NCI-H146 treated with DMSO at 0.1 percent for 48 hours (cell line): ENCODE results near the gene C20orf173.

Experiments
- DNase-seq: peaks from one replicate; lab custom pipeline; 2025; ENCODE audit not compliant: unreplicated experiment; lab: John Stamatoyannopoulos, UW

The C20orf173 gene

DNA sequence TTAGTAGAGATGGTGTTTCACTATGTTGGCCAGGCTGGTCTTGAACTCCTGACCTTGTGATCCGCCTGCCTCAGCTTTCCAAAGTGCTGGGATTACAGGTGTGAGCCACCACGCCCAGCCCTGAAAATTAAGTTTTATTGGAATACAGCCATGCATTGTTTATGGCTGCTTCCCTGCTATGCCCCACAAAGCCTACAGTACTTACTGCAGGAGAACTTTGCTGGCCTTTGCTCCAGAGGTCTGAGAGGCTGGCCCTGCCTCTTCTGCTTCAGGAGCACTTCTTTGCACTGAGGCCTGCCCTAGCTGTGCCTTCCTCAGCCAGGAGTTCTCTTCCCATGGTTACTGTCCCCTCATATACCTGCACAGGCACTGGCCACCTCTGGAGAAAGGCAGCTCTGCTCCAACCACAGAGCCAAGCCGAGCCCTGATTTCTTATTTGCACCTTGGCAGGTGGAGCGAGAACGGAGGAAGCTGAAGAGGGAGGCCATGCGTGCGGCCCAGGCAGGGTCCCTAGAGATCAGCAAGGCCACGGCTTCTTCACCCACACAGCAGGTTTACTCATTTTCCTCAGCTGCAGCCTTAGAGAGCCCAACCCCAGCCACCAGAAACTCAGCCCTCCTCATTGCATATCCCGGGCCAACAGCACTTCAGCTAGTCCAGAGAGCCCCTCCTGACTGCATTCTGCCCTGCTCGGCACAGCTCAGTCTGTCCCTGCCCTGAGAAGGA, 20.8 kb downstream of the C20orf173 start:
- DNase-seq: no peak

DNA sequence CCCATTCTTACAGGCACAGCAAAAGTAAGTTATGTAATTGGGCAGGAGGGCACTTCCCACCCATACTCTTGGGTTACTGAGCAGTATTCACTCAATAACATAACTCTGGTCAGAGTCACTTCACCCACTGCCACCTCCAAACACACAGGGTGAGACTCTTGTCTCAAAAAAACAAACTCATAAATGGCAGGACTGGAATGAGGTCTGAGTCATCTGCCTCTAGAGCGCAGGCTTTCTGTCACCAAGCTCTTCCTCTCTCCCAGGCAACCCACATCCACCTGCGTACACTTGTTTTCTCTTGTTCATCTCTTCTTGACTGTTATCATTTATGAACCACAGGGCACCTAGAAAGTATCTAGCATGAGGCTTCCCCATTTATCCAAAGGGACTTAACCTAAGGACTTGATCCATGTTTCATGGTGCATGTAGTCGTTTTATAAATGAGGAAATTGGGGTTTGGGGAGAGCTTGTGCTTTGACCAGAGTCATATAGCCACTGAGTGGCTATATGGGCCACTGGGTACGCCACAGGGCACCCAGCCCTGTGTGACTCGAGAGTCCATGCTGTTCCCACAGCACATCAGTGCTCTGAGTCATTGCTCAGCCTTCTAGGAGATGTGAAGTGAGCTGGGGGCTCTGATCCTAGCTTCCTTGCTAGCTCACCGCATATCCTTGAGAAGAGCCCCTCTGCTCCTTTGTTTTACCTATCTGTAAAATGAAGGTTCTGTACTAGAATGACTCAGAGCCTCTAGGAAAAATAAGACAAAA, 22.4 kb downstream of the C20orf173 start:
- DNase-seq: no peak

DNA sequence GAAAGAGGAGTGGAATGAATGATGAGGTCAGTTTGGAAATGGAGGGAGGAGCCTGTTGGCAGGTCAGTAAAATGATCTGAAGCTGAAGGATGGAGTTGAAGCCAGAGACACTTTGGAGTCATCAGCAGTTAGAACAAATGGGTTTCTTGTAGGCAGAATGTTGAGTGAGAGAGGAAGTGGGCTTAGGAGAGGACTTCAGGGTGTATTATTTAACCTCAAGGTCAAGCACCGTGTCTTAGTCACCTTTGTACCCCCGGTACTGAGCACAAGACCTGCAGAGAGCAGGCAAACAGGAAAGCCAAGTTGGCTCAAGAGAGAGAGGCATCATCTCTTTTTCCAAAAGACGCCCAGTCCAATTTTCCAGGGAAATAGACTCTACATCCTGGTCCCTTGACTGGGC, 23.3 kb downstream of the C20orf173 start:
- DNase-seq: no peak

DNA sequence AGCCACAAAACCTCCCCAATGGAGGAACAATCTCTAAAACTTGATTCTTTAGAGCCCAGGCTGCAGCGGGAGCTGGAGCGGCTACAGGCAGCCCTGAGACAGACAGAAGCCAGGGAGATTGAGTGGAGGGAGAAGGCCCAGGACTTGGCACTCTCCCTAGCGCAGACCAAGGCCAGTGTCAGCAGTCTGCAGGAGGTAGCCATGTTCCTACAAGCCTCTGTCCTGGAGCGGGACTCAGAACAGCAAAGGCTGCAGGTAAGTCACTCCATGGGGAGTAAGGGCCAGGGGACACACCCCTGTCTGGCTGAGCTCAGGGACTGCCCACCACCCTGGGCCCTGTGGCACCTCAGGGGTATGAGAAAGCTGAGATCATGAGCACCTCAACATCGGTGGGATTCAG, 24.7 kb downstream of the C20orf173 start:
- no peak for DNase-seq

GRCh38 chr20:35503841-35504561, 25.5 kb downstream of the C20orf173 start:
- no peak for DNase-seq

- no peak for DNase-seq
Measured at GRCh38 chr20:35503281-35503680, 26.2 kb downstream of the C20orf173 start.

DNA sequence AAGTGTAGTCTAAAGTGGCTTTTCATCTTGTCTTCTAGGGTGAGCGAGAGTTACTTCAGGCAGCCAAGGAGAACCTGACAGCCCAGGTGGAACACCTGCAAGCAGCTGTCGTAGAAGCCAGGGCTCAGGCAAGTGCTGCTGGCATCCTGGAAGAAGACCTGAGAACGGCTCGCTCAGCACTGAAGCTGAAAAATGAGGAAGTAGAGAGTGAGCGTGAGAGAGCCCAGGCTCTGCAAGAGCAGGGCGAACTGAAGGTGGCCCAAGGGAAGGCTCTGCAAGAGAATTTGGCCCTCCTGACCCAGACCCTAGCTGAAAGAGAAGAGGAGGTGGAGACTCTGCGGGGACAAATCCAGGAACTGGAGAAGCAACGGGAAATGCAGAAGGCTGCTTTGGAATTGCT, 27.1 kb downstream of the C20orf173 start:
- no peak for DNase-seq

DNA sequence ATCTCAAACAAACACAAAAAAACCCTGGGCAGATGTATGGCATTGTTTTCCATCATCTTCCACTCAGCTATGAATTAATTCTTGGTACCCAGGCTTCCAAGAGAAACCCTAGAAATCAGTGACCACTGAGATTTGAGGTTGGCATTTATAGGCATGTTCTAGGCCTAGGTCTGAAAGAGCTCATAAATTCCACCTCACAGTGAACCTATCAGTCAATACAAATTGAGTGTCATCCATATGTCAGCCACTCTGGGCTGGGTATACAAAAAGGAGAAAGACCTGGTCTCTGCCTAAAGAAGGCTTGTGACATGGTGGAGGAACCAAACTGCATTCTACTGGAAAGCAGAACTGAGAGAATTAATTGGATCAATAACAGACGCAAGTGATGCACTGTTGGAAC, 30.2 kb downstream of the C20orf173 start:
- no peak for DNase-seq

GRCh38 chr20:35497780-35498189, 31.7 kb downstream of the C20orf173 start:
- no peak for DNase-seq

- no peak for DNase-seq
Measured at GRCh38 chr20:35497320-35497719, 32.1 kb downstream of the C20orf173 start.

- no peak for DNase-seq
Measured at GRCh38 chr20:35496481-35496880, 33.0 kb downstream of the C20orf173 start.

DNA sequence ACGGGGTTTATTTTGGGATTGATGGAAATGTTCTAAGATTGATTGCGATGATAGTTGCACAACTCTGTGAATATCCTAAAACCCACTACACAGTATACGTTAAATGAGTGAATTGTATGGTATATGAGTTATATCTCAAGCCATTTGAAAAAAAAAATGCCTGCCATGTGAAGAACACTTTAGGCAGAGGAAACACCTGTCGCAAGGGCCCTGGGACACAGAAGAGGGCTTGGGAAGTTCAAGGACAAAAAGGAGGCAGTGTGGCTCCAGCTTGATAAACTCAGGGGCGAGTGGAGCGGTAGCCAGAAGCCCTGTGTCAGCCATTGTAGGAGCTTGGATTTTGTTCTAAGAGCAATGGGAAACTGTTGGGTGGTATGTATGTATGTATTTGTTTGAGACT, 37.1 kb downstream of the C20orf173 start:
- DNase-seq: no peak

GRCh38 chr20:35491823-35492222, 37.6 kb downstream of the C20orf173 start:
- DNase-seq: no peak

GRCh38 chr20:35490736-35491181, 38.7 kb downstream of the C20orf173 start:
- no peak for DNase-seq

DNA sequence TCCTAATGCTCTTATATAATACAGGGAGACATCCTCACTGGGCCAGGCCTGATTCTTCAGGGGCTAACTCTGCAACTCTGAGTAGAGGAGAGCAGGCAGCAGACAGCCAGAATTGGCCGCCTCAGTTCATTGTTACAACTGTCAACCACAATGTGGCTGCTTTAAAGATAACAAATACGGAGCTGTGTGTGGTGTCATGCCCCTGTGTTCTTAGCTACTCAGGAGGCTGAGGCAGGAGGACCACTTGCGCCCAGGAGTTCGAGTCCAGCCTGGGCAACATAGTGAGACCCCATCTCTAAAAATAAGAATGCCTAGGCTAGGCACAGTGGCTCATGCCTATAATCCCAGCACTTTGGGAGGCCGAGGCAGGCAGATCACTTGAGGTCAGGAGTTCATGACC, 39.7 kb downstream of the C20orf173 start:
- no peak for DNase-seq

DNA sequence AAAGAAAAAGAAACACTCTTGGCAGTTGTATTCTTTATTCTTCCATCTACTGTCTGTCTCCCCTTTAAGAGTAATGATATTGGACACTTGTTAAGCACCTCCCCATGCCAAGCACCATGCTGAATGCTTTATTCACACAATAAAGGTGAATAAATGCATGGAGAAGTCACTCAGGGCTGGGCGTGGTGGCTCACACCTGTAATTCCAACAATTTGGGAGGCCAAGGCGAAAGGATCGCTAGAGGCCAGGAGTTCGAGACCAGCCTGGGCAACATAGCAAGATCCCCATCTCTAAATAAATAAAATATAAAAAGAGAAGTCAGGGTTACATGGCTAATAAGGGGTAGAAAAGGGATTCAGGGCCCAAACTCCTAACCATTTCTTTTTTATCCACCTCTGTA, 42.0 kb downstream of the C20orf173 start:
- no peak for DNase-seq

DNA sequence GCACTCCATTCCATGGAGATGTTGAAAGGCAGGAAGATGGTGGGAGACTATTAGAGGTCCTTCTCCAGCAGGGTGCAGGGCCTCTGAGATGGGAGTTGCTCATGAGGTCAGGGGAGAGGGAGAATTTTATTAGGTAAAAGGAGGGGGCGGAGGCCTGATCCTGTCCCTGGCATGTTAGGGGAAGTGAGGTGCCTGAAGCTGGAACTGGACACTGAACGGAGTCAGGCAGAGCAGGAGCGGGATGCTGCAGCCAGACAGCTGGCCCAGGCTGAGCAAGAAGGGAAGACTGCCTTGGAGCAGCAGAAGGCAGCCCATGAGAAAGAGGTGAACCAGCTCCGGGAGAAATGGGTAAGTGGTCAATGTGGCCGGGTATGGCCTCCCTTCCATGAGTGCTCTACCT, 49.7 kb downstream of the C20orf173 start:
- no peak for DNase-seq

DNA sequence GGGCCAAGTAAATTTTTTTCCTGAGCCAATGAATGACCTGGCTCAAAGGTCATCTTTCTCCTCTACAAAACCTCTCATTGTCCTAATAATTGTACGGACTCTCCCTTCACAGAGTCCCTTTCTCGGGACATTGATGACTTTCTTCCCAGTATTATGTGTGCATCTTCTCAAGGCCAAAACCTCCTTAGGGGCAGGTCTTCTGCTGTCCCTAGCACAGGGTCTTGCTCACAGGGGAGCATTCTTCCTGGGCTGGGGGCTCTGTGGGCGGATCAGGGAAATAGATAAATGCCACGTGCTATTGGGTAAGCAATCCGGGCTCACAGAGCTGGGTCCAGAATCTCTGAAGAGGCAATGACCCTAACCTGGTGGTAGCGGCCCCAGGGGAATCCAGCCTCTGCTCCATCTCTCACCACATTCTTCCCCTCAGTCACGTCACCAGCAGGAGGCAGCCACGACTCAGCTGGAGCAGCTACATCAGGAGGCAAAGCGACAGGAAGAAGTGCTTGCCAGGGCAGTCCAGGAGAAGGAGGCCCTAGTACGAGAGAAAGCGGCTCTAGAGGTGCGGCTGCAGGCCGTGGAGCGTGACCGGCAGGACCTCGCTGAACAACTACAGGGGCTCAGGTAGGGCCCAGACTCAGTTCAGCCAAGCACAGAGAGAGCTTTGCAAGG, 50.5 kb downstream of the C20orf173 start:
- DNase-seq: no peak
